Measurements from ENCODE around the gene LRP3.

DNA sequence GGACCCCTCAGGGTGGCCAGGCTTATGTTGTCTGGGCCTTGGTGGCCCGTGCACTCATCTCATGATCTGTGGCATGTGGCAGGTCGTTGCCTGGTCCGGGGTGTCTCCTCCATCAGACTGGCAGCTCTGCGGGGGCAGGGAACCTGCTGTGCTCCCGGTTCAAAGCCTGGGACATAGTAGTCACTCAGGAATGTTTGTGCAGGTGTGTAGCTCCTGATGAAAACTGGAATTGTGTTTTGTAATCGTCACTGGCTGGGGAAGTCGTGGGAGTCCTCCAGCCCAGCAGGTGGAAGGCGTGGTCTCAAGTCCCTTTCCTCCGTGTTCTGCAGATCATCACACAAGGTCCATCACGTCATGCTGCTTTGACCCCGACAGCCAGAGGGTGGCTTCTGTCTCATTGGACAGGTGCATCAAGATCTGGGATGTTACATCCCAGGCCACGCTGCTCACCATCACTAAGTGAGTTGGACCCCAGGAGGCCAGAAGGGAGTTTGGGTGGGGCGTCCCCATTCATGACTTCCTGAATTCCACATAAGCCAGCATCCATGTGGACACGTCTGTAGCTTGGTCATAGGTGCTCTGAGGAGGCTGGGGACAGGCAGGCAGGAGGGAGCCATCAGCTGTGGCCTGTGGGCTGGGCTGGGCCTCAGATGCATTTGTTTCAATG, 43.1 kb upstream of the LRP3 start:
- TF ChIP-seq ZNF274 (IDR thresholded peaks at IDR 0.05; ENCODE audit: low read depth, low read length) = no peak
- TF ChIP-seq SUZ12 (IDR thresholded peaks at IDR 0.05; ENCODE audit: extremely low read depth, insufficient read depth, insufficient read length) = no peak
